ENCODE results near the gene ATP6V0C. TPM values are rescaled to one million over a fixed set of nuclear protein-coding genes. Genes with fewer than 3 reads are reported as not detected.

Gene ATP6V0C
- total and polyA plus RNA-seq, 2 of the 13 experiments (the other 11 are each of a cell fraction or from before 2014, with no cell fraction given) = 10.4 to 20.1 TPM

DNA sequence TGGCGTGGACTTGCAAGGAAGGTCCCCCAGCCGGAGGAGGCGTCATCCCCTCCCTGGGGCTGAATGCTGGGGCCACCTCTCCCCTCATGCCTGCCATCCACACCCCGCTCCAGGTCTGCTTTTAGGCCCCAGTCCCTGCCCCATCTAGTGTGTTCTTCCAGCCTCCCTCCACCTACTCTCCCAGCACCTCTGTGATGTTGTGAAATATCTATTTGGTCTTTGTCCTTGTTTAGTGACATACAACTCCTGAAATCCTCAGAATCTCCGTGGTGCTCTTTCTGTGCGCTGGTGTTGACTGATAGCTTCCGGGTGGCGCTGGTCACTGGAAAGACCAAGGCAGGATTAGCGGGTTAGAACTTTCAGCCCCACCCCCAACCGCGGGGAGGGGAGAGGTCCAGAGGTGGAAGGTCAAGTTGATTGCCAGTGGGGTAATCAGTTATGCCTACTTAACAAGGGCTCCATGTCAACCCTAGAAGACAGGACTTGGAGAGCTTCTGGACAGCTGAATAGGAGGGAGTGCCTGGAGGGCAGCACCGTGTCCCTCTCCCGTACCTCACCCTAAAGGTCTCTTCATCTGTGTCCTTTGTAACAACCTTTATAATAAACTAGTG, 28.7 kb upstream of the ATP6V0C start (continued):
- TF ChIP-seq, protein P1, sequence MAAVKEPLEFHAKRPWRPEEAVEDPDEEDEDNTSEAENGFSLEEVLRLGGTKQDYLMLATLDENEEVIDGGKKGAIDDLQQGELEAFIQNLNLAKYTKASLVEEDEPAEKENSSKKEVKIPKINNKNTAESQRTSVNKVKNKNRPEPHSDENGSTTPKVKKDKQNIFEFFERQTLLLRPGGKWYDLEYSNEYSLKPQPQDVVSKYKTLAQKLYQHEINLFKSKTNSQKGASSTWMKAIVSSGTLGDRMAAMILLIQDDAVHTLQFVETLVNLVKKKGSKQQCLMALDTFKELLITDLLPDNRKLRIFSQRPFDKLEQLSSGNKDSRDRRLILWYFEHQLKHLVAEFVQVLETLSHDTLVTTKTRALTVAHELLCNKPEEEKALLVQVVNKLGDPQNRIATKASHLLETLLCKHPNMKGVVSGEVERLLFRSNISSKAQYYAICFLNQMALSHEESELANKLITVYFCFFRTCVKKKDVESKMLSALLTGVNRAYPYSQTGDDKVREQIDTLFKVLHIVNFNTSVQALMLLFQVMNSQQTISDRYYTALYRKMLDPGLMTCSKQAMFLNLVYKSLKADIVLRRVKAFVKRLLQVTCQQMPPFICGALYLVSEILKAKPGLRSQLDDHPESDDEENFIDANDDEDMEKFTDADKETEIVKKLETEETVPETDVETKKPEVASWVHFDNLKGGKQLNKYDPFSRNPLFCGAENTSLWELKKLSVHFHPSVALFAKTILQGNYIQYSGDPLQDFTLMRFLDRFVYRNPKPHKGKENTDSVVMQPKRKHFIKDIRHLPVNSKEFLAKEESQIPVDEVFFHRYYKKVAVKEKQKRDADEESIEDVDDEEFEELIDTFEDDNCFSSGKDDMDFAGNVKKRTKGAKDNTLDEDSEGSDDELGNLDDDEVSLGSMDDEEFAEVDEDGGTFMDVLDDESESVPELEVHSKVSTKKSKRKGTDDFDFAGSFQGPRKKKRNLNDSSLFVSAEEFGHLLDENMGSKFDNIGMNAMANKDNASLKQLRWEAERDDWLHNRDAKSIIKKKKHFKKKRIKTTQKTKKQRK (IDR thresholded peaks at IDR 0.05; ENCODE audit: low read length) = no peak
- TF ChIP-seq ZNF180 (CRISPR knock-in tag; IDR thresholded peaks at IDR 0.05; ENCODE audit: borderline replicate concordance, low read depth) (no peak), GATAD1 (CRISPR knock-in tag; IDR thresholded peaks at IDR 0.05) (peak; percentile 70), PCBP1 (IDR thresholded peaks at IDR 0.05; ENCODE audit: borderline replicate concordance, low read depth, low read length) (no peak), PHF5A (CRISPR knock-in tag; IDR thresholded peaks at IDR 0.05; ENCODE audit: low read depth, unreplicated experiment) (peak; percentile 44), ZZZ3 (CRISPR knock-in tag; IDR thresholded peaks at IDR 0.05; ENCODE audit: borderline replicate concordance) (no peak), ZNF691 (CRISPR knock-in tag; IDR thresholded peaks at IDR 0.05; ENCODE audit: borderline replicate concordance, low read depth) (no peak), ZNF550 (CRISPR knock-in tag; IDR thresholded peaks at IDR 0.05; ENCODE audit: borderline replicate concordance) (no peak), XRCC5 (optimal IDR thresholded peaks at IDR 0.05; ENCODE audit: low read length) (peak; percentile 35), ELF4 (CRISPR knock-in tag; IDR thresholded peaks at IDR 0.05; ENCODE audit: borderline replicate concordance) (0 out of 2 replicates have a peak, but pooled peaks have one; percentile 61), NR1H2 (CRISPR knock-in tag; IDR thresholded peaks at IDR 0.05; ENCODE audit: borderline replicate concordance, low read depth) (no peak), ONECUT2 (CRISPR knock-in tag; IDR thresholded peaks at IDR 0.05) (peak; percentile 26; the same call in 1 of the 2 replicates), KDM5A (IDR thresholded peaks at IDR 0.05; ENCODE audit: borderline replicate concordance, low read length) (no peak), KAT2B (IDR thresholded peaks at IDR 0.05; ENCODE audit: borderline replicate concordance, low read depth, low read length) (no peak), ZFP41 (CRISPR knock-in tag; IDR thresholded peaks at IDR 0.05; ENCODE audit: borderline replicate concordance) (no peak), PATZ1 (CRISPR knock-in tag; IDR thresholded peaks at IDR 0.05) (peak; percentile 84), ZNF557 (CRISPR knock-in tag; IDR thresholded peaks at IDR 0.05) (no peak), ZNF501 (CRISPR knock-in tag; IDR thresholded peaks at IDR 0.05) (peak; percentile 89), KDM3A (CRISPR knock-in tag; IDR thresholded peaks at IDR 0.05; ENCODE audit: low read depth) (no peak)
- TF ChIP-seq, protein P2, sequence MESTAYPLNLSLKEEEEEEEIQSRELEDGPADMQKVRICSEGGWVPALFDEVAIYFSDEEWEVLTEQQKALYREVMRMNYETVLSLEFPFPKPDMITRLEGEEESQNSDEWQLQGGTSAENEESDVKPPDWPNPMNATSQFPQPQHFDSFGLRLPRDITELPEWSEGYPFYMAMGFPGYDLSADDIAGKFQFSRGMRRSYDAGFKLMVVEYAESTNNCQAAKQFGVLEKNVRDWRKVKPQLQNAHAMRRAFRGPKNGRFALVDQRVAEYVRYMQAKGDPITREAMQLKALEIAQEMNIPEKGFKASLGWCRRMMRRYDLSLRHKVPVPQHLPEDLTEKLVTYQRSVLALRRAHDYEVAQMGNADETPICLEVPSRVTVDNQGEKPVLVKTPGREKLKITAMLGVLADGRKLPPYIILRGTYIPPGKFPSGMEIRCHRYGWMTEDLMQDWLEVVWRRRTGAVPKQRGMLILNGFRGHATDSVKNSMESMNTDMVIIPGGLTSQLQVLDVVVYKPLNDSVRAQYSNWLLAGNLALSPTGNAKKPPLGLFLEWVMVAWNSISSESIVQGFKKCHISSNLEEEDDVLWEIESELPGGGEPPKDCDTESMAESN (CRISPR knock-in tag; conservative IDR thresholded peaks at IDR 0.05) = peak; percentile 56; the same call in 1 of the 2 replicates
- TF ChIP-seq, protein P3, sequence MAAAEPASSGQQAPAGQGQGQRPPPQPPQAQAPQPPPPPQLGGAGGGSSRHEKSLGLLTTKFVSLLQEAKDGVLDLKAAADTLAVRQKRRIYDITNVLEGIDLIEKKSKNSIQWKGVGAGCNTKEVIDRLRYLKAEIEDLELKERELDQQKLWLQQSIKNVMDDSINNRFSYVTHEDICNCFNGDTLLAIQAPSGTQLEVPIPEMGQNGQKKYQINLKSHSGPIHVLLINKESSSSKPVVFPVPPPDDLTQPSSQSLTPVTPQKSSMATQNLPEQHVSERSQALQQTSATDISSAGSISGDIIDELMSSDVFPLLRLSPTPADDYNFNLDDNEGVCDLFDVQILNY (CRISPR knock-in tag; conservative IDR thresholded peaks at IDR 0.05) = no peak
